DOHH2 (cell line): ENCODE measurements around the gene FHOD3.

ENCODE experiments used
- H3F3A ChIP-seq: fragments of 200-600 bp; sonication (generic), shearing (Covaris generic); 2 replicates; pipeline ENCODE4 v1.6.0; 2016; ENCODE audit warnings: antibody characterized with exemption, mild to moderate bottlenecking; ENCODE audit not compliant: control insufficient read depth, insufficient read depth
- H3K27ac ChIP-seq: fragments of 200-600 bp; sonication (generic); 2 replicates; pipeline ENCODE4 v1.5.1; 2014; ENCODE audit warnings: low read depth, mild to moderate bottlenecking, low read length, moderate library complexity
- H3K27me3 ChIP-seq: fragments of 200-600 bp; sonication (generic); 2 replicates; pipeline ENCODE4 v1.6.1; 2014; ENCODE audit warnings: mild to moderate bottlenecking, low read length, mixed read lengths; ENCODE audit not compliant: control insufficient read depth
- H3K36me3 ChIP-seq: fragments of 200-600 bp; sonication (generic); 2 replicates; pipeline ENCODE4 v1.6.1; 2014; ENCODE audit warnings: mild to moderate bottlenecking, low read length, moderate library complexity, mixed read lengths; ENCODE audit not compliant: control insufficient read depth
- H3K4me1 ChIP-seq: fragments of 200-600 bp; sonication (generic); 2 replicates; pipeline ENCODE4 v1.6.1; 2014; ENCODE audit warnings: mild to moderate bottlenecking, low read length, mixed read lengths; ENCODE audit not compliant: control insufficient read depth
- H3K4me2 ChIP-seq: fragments of 200-600 bp; sonication (generic); 2 replicates; pipeline ENCODE4 v1.6.0; 2014; ENCODE audit warnings: mild to moderate bottlenecking, low read length, moderate library complexity
- H3K4me3 ChIP-seq: fragments of 200-600 bp; sonication (generic); 2 replicates; pipeline ENCODE4 v1.5.1; 2014; ENCODE audit warnings: mild to moderate bottlenecking, low read length, mixed read lengths
- H3K79me2 ChIP-seq: fragments of 200-600 bp; sonication (generic); 2 replicates; pipeline ENCODE4 v1.6.1; 2014; ENCODE audit warnings: mild to moderate bottlenecking, low read length, mixed read lengths; ENCODE audit not compliant: control insufficient read depth
- H3K9me2 ChIP-seq: fragments of 200-600 bp; sonication (generic); replicated peaks from 2 replicates; pipeline ENCODE4 v1.6.1; 2014; ENCODE audit warnings: mild to moderate bottlenecking, low read length, mixed read lengths; ENCODE audit not compliant: control insufficient read depth
- H3K9me3 ChIP-seq: fragments of 200-600 bp; sonication (generic); 2 replicates; pipeline ENCODE4 v1.6.1; 2014; ENCODE audit warnings: antibody characterized with exemption, low read length, mixed read lengths; ENCODE audit not compliant: control insufficient read depth, insufficient read depth
- H4K20me1 ChIP-seq: fragments of 200-600 bp; sonication (generic); 2 replicates; pipeline ENCODE4 v1.6.0; 2014; ENCODE audit warnings: low read depth, mild to moderate bottlenecking, antibody characterized with exemption, low read length, moderate library complexity; ENCODE audit not compliant: control insufficient read depth, insufficient read depth
- EZH2phosphoT487 ChIP-seq: fragments of 200-600 bp; sonication (generic); IDR thresholded peaks from 2 replicates; pipeline ENCODE4 v1.6.1; 2017; ENCODE audit warnings: borderline replicate concordance, mild to moderate bottlenecking, antibody characterized with exemption, low read length, moderate library complexity, mixed read lengths
- TF ChIP-seq, protein P1 (sequence below): fragments of 200-600 bp; sonication (generic); IDR thresholded peaks from one replicate; pipeline ENCODE4 v1.5.1; 2014; ENCODE audit warnings: antibody characterized with exemption, mild to moderate bottlenecking, low read depth, low read length; ENCODE audit not compliant: poor library complexity, severe bottlenecking

The FHOD3 gene

DNA sequence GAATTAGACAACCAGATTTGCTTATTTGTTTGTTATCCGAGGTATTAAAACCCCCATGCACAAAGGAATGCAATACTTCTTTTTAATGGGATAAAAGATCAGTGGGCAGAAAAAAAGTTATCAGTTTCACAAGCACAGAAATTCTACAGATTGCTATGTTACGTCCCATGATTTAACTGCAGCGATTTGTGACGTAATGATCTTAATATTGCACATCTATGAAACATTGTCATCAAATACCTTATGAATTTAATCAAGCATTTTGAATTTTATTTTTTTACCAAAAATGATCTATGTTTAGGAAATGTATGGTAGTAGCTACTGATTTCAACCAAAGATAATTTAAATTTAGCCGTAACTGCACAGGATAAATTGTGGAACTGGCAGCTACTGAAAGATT, 138.9 kb downstream of the FHOD3 start:
- Histone ChIP-seq H3K9me3 (no peaks in the 10 kb centered on the region), H3K4me2 (no peak overlapping the region)
- TF ChIP-seq, protein P1, sequence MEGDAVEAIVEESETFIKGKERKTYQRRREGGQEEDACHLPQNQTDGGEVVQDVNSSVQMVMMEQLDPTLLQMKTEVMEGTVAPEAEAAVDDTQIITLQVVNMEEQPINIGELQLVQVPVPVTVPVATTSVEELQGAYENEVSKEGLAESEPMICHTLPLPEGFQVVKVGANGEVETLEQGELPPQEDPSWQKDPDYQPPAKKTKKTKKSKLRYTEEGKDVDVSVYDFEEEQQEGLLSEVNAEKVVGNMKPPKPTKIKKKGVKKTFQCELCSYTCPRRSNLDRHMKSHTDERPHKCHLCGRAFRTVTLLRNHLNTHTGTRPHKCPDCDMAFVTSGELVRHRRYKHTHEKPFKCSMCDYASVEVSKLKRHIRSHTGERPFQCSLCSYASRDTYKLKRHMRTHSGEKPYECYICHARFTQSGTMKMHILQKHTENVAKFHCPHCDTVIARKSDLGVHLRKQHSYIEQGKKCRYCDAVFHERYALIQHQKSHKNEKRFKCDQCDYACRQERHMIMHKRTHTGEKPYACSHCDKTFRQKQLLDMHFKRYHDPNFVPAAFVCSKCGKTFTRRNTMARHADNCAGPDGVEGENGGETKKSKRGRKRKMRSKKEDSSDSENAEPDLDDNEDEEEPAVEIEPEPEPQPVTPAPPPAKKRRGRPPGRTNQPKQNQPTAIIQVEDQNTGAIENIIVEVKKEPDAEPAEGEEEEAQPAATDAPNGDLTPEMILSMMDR: no peak
- no peak for TF ChIP-seq EZH2phosphoT487

DNA sequence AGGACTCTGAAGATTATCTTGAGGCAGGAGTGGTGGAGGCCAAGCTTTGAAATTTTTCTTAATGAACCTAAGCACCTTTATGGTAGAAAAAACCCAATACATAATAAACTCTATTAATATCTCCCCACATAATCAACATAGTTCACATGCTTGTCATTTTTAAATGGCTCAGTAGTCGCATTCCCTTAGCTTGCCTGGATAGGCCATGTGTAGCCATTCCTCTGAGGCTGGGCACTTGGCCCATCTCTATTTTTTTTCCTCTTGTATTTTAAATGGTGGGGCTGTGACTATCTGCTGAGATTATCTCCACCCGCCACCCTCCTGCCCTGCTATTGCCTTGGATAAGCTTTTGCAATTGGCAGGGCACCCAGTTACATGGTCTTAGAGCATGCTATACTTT, 143.1 kb downstream of the FHOD3 start:
- H3K27me3 ChIP-seq: peaks cover 11% of the 10 kb centered on the region
- no peak overlapping the region for H3K27ac ChIP-seq
- H3K9me3 ChIP-seq: no peaks in the 10 kb centered on the region
- no peak overlapping the region for H3K4me2 ChIP-seq
- no peaks in the 10 kb centered on the region for H3K36me3 ChIP-seq
- TF ChIP-seq, protein P1: no peak
- no peak for TF ChIP-seq EZH2phosphoT487
- no peaks in the 10 kb centered on the region for H4K20me1 ChIP-seq
- no peaks in the 10 kb centered on the region for H3F3A ChIP-seq
- no peaks in the 10 kb centered on the region for H3K79me2 ChIP-seq
- H3K4me1 ChIP-seq: no peaks in the 10 kb centered on the region
- no peak overlapping the region for H3K4me3 ChIP-seq
- H3K9me2 ChIP-seq: no peaks in the 10 kb centered on the region

More for the DNA sequence above, 138.9 kb downstream of the FHOD3 start:
- no peaks in the 10 kb centered on the region for H4K20me1 ChIP-seq
- 0 out of 2 replicates have a peak, but pooled peaks cover 2% of the 10 kb centered on the region for H3K27me3 ChIP-seq
- no peaks in the 10 kb centered on the region for H3F3A ChIP-seq
- H3K36me3 ChIP-seq: no peaks in the 10 kb centered on the region
- H3K9me2 ChIP-seq: no peaks in the 10 kb centered on the region
- H3K27ac ChIP-seq: no peak overlapping the region
- no peaks in the 10 kb centered on the region for H3K79me2 ChIP-seq
- no peaks in the 10 kb centered on the region for H3K4me1 ChIP-seq
- no peak overlapping the region for H3K4me3 ChIP-seq

DNA sequence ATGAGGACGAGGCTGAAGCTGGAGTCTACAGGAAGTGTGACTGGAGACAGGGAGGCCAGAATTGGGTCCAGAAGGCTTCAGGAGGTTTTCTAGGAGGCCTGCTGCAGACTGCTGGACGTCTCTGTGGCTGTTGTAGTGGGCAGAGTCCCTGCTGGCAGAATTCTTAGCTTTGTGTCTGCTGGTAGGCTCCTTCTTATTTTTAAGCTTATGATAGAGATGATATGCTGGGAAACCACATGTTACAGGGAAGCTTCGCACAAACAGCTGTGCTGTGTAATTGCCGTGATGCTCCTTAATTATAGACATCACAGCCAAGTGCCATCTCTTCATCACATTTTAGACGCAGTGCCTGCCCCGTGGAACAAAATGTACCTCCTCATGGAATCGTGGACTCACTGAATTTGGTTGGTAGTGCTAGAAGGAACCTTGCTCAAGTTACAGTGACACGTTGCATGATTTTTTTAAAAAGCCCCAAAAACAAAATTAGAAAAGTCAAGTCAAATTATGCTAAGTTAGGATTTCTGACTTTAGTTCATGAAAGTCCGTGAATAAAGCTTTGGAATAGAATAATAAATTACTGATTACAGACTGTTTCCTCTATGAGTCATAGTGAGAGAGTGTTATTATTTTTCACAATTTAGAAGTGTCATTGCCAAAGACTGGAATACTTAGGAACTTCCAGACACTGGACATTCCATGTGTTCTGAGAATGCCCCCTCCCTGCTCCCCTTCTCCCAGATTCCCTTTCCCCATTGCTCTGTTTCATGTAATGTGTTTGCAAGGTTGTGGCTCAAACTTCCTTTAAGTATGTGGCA, 144.1 kb downstream of the FHOD3 start:
- TF ChIP-seq, protein P1: no peak
- TF ChIP-seq EZH2phosphoT487: no peak
- H3F3A ChIP-seq: no peaks in the 10 kb centered on the region
- H3K9me2 ChIP-seq: no peaks in the 10 kb centered on the region
- H3K4me3 ChIP-seq: no peak overlapping the region
- H3K4me1 ChIP-seq: no peaks in the 10 kb centered on the region
- H3K27ac ChIP-seq: no peak overlapping the region
- no peak overlapping the region for H3K4me2 ChIP-seq
- peaks cover 11% of the 10 kb centered on the region for H3K27me3 ChIP-seq
- no peaks in the 10 kb centered on the region for H3K36me3 ChIP-seq
- no peaks in the 10 kb centered on the region for H3K9me3 ChIP-seq
- no peaks in the 10 kb centered on the region for H4K20me1 ChIP-seq
- H3K79me2 ChIP-seq: no peaks in the 10 kb centered on the region
